HPDE6-E6E7 (cell line): ENCODE results near the gene LRR1.
"Not testable (repeated sequence)": the region's sequence is repeated elsewhere in the genome, so short reads cannot be mapped to it uniquely, and the experiment has no call there.

Source experiments
- DNase-seq: peaks from one replicate; pipeline ENCODE4 v3.0.0; 2011; ENCODE audit warnings: missing footprints; ENCODE audit errors: extremely low spot score

Gene LRR1

GRCh38 chr14:49623941-49624839 is 25.4 kb downstream of the LRR1 start:
- no peak for DNase-seq

- peak; percentile 87 for DNase-seq
Observed at GRCh38 chr14:49633640-49634546, 35.2 kb downstream of the LRR1 start.

GRCh38 chr14:49634547-49635334 is 36.0 kb downstream of the LRR1 start, which contains the start of gene DNAAF2:
DNAAF2 (minus strand) TSS chr14:49635244; CDS start chr14:49635149, 95 bp downstream.
- DNase-seq = no peak

- no peak for DNase-seq
Observed at GRCh38 chr14:49636866-49637265, 38.1 kb downstream of the LRR1 start.

GRCh38 chr14:49637534-49638078 is 38.9 kb downstream of the LRR1 start:
- no peak for DNase-seq

- DNase-seq = no peak
Observed at GRCh38 chr14:49640540-49641417, 42.0 kb downstream of the LRR1 start.

- no peak for DNase-seq
Observed at GRCh38 chr14:49641697-49642129, 43.0 kb downstream of the LRR1 start.

GRCh38 chr14:49642163-49642562 is 43.4 kb downstream of the LRR1 start:
- DNase-seq = no peak

GRCh38 chr14:49653508-49653907 is 54.8 kb downstream of the LRR1 start:
- no peak for DNase-seq

GRCh38 chr14:49654511-49654910 is 55.8 kb downstream of the LRR1 start:
- no peak for DNase-seq

- not testable (repeated sequence) for DNase-seq
Observed at GRCh38 chr14:49657500-49657899, 58.8 kb downstream of the LRR1 start.

- DNase-seq = no peak
Observed at GRCh38 chr14:49659526-49660455, 61.1 kb downstream of the LRR1 start.
